ENCODE results near the gene RASA3. TPM values are rescaled to one million over a fixed set of nuclear protein-coding genes. Genes with fewer than 3 reads are reported as not detected.

RASA3 gene
- total RNA-seq, 1 experiment from 2014 or later: 18.6 TPM

GRCh38 chr13:114058051-114058867 lies 74.2 kb downstream of the RASA3 start (continued):
- TF ChIP-seq ZBTB33 (IDR thresholded peaks at IDR 0.05; ENCODE audit: extremely low read depth, insufficient replicate concordance, low read length): no peak

GRCh38 chr13:114057166-114058050 lies 75.0 kb downstream of the RASA3 start:
- Histone ChIP-seq H3K27me3 (ENCODE audit: insufficient read depth, low read length) (no peaks in the 10 kb centered on the region), H3K4me3 (replicated peaks in 1 of 2; ENCODE audit: low read depth in 1 of 2, low read length in 2 of 2) (no peak overlapping the region), H3K4me2 (ENCODE audit: low read length) (no peak overlapping the region), H3K9me3 (ENCODE audit: control insufficient read depth in 1 of 2, insufficient read depth in 1 of 2, low read depth in 1 of 2, low read length in 2 of 2) (no peaks in the 10 kb centered on the region), H3K4me1 (ENCODE audit: control insufficient read depth in 1 of 2, insufficient read depth in 2 of 2, low read length in 2 of 2) (no peaks in the 10 kb centered on the region), H3K36me3 (ENCODE audit: control insufficient read depth in 1 of 2, insufficient read depth in 2 of 2, low read length in 2 of 2) (no peaks in the 10 kb centered on the region), H3K79me2 (ENCODE audit: insufficient read depth, low read length) (peaks cover 22% of the 10 kb centered on the region), H3K9me2 (ENCODE audit: insufficient read depth) (no peaks in the 10 kb centered on the region), H2AFZ (ENCODE audit: low read depth, low read length, poor library complexity, severe bottlenecking) (no peak overlapping the region), H3K27ac (ENCODE audit: low read depth, low read length) (no peak overlapping the region), H3K9ac (ENCODE audit: low read length) (no peak overlapping the region), H4K20me1 (ENCODE audit: insufficient read depth) (no peaks in the 10 kb centered on the region)
- no peak for DNase-seq (ENCODE audit: low read depth, low spot score)
- BruUV-seq (replicated peaks): no TSS peak
- ChIA-PET RAD21 (ENCODE audit: low non-redundant PET in 1 of 2, low total read pairs in 2 of 2, uncharacterized antibody in 2 of 2, unreplicated experiment in 2 of 2) (no interaction called here), POLR2A (no interaction called here), CTCF (no interaction called here)
- TF ChIP-seq SRF (IDR thresholded peaks at IDR 0.05; ENCODE audit: low read depth) (no peak), ELF1 (IDR thresholded peaks at IDR 0.05; ENCODE audit: borderline replicate concordance, low read depth) (no peak), ZFX (IDR thresholded peaks at IDR 0.05) (no peak), CEBPB (IDR thresholded peaks at IDR 0.05; ENCODE audit: low read depth) (no peak), EGR1 (IDR thresholded peaks at IDR 0.05; ENCODE audit: low read depth) (no peak), EZH2phosphoT487 (IDR thresholded peaks at IDR 0.05; ENCODE audit: borderline replicate concordance) (no peak), FOSL1 (IDR thresholded peaks at IDR 0.05; ENCODE audit: low read depth) (no peak)
- ATAC-seq: no peak
- intact Hi-C loops (cut with micrococcal nuclease): no loop called here

All from HCT116 (cell line).